HG03571 (cell line): ENCODE measurements around the gene PRAMEF12.
"Not testable (repeated sequence)": the region's sequence is repeated elsewhere in the genome, so short reads cannot be mapped to it uniquely, and the experiment has no call there.

Source experiments
- ATAC-seq: cut with Tn5 transposase; IDR thresholded peaks from one replicate; pipeline ENCODE4 v1.9.1; 2021; ENCODE audit not compliant: unreplicated experiment

PRAMEF12 gene

GRCh38 chr1:12773438-12773837, at the start of gene PRAMEF12:
Gene PRAMEF12, plus strand, starts transcription at chr1:12773738. Its CDS starts 1,130 bp downstream, at chr1:12774868.
- no peak for ATAC-seq

DNA sequence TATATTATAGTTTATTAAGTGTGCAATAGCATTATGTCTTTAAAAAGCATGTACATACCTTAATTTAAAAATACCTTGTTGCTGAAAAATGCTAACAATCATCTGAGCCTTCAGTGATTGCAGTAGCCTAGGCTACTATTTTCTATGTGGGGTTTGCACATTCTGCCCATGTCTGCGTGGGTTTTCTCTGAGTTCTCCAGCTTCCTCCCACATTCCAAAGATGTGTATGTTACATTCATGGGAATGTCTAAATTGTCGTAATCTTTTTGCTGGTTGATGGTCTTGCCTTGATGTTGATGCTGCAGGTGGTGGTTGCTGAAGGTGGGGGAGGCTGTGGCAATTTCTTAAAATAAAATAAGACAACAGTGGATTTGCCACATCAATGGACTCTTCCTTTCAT, 45.1 kb upstream of the PRAMEF12 start:
- ATAC-seq = no peak

DNA sequence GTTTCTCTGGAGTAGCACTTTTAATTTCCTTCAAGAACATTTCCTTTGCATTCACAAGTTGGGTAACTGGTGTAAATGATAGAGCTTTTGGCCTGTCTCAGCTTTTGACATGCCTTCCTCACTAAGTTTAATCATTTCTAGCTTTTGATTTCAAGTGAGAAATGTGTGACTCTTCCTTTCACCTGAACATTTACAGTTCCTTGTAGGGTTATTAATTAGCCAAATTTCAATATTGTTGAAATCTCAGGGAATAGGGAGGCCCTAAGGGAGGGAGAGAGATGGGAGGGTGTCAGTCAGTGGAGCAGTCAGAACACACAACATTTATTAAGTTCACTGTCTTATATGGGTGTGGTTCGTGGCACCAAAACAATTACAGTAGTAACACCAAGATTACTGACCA, 43.4 kb upstream of the PRAMEF12 start:
- no peak for ATAC-seq

DNA sequence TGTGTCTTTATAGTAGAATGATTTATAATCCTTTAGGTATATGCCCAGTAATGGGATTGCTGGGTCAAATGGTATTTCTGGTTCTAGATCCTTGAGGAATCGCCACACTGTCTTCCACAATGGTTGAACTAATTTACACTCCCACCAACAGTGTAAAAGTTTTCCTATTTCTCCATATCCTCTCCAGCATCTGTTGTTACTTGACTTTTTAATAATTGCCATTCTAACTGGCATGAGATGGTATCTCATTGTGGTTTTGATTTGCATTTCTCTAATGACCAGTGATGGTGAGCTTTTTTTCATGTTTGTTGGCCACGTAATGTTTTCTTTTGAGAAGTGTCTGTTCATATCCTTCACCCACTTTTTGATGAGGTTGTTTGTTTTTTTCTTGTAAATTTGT, 42.5 kb upstream of the PRAMEF12 start:
- not testable (repeated sequence) for ATAC-seq

- ATAC-seq = no peak
Measured at GRCh38 chr1:12734651-12735050, 38.9 kb upstream of the PRAMEF12 start.

- ATAC-seq = no peak
Measured at GRCh38 chr1:12738934-12739333, 34.6 kb upstream of the PRAMEF12 start.

DNA sequence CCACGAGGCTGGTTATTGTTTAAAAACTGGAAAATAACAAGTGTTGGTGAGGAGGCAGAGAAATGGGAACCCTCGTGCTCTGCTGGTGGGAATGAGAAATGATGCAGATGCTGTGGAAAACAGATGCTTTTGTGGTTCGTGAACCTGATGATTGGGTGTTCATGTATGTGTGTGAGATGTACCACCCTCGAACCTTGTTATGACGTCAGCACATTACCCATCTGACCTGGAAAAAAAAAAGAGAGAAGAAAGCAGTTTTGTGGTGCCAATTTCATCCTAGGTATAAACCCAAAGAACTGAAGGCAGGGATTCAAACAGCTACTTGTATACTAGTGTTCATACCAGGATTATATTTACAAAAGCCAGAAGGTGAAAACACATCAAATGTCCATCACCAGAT, 33.9 kb upstream of the PRAMEF12 start:
- ATAC-seq = no peak

GRCh38 chr1:12741946-12742345, 31.6 kb upstream of the PRAMEF12 start:
- no peak for ATAC-seq

DNA sequence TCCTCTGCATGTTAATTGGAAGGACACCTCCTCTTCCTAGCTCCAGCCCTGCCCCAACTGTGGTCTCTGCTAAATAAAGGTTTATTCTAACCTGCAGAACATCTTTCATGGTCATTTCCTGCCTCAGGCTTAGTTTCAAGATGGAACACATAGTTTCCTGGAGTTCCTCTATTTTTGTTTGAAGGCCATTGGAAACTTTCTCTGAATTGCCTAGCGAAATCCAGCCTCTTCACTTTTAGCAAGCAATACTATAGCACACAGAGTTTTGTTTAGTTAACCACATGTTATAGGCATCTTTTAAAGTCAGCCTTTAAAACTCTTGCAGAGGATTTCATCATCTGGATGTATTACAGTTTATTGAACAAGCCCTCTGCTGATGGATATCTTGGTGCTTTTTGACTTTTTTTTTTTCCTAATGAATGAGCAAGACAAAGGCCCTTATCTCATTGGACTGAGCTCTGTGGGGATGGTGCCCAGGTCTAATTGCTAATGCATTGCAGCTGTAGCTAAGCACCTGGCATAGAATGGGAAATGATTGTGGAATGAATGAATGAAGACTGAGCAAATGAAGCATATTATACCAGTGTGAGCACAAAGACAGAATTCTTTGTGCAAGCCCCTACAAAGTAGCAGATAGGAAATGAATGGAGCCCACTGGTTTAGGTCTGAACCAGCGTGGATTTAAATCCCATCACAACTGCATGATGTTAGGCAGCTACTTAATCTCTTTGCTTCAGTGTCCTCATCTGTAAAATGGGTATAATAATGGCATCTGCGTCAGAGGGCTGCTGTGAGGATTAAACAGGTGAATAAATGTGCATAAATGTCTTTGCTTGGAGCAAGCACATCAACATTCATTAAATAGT, 28.2 kb upstream of the PRAMEF12 start:
- no peak for ATAC-seq

- no peak for ATAC-seq
Measured at GRCh38 chr1:12745992-12746323, 27.6 kb upstream of the PRAMEF12 start, which contains the start of gene CFAP107. Gene CFAP107, plus strand, starts transcription at chr1:12746200. Its CDS starts 231 bp downstream, at chr1:12746431.

DNA sequence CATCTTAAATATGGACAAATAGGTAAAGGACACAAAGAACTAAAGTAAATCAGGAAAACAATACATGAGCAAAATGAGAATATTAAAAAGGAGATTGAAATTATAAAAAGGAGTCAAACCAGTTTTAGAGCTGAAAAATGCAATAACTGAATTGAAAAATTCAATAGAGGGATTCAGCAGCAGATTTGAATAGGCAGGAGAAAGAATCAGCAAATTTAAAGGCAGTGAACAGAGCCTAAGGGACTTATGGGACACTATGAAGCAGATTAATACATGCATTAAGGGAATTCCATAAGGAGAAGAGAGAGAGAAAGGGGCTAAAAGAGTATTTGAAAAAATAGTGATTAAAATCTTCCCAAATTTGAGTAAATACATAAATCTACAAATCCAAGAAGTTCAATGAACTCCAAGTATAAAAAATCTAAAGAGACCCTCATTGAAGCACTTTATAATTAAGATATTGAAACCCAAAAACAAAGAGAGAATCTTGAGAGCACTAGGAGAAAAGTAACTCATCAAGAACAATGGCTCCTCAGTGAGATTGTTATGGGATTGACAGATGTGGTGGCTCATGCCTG, 24.7 kb upstream of the PRAMEF12 start:
- no peak for ATAC-seq

DNA sequence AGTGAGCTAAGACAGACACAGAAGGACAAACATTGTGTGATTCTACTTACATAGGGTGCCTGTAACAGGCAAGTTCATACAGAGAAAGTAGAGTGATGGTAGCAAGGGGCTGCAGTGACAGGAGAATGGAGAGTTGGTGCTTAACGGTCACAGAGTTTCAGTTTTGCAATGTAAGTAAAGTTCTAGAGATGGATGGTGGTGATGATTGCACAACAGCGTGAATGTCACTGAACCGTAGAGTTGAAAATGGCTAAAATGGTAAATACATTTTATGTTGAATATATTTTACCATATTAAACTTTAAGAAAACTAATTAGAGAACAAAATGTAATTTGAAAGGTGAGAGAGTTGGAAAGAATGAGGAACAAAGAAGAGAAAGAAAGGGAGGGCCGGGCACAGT, 18.8 kb upstream of the PRAMEF12 start:
- ATAC-seq = no peak

DNA sequence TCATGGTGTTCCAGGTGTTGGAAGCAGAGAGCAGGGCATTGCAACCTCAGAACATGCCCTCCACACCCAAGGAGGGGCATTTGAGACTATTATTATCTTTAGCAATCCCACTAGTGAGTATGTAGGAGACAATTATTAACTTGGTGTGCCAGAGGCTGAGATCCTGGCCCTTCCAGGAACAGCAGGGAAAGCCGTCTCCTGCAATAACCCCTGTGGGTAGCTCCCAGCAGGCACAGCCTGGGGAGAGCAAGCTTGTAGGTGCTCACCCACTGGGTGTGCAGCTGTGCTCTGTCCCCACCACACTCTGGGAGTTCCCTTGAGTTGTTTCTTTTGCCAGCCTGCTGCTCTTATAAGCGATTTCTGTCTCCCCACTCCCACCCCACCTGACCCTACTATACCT, 17.3 kb upstream of the PRAMEF12 start:
- ATAC-seq = no peak

GRCh38 chr1:12756768-12757413, 16.6 kb upstream of the PRAMEF12 start:
- ATAC-seq = no peak

GRCh38 chr1:12757836-12758235, 15.7 kb upstream of the PRAMEF12 start:
- ATAC-seq = no peak

DNA sequence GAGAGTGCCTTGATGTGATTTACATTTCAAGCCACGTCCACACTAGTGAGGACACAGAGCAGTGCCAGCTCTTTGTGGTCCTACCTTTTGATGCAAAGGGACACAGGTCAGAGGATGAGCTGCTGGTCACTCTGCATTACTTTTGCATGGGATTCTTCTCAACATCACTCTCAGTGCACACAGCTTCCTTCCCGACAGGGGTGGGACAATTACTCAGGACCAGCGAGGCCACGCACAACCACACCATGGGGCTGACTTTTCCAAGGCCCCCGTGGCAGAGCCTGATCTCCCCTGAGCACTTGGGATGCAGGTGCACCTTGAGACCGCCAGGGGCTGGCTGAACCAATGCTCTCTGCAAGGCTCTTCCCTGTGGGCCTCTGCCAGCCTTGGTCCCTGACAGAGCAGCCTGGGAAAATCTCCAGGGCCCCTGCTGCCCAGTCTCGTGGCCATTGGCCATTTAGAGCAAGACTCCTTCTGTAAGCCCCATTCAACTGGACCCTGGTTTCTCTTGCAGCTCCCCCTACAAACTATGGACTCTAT, 13.2 kb upstream of the PRAMEF12 start:
- no peak for ATAC-seq

- ATAC-seq = no peak
Measured at GRCh38 chr1:12761781-12762180, 11.8 kb upstream of the PRAMEF12 start.

- ATAC-seq = no peak
Measured at GRCh38 chr1:12762766-12763165, 10.8 kb upstream of the PRAMEF12 start.

DNA sequence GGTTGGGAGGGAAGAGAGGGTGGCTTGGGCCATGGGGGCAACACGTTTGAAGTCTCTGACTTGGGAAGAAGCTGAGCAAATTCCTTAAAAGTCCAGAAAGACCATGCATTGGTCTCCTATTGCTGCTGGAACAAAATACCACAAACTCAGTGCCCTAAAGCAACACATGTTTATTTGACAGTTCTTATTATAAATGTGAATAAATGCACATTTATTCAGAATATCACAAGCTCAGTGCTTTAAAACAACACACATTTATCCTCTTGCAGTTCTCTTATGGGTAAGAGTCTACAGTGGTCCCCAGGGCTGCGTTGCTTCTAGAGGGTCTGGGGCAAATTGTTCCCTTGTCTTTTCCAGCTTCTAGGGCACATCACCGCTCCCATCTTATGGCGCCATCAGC, 10.1 kb upstream of the PRAMEF12 start:
- no peak for ATAC-seq

DNA sequence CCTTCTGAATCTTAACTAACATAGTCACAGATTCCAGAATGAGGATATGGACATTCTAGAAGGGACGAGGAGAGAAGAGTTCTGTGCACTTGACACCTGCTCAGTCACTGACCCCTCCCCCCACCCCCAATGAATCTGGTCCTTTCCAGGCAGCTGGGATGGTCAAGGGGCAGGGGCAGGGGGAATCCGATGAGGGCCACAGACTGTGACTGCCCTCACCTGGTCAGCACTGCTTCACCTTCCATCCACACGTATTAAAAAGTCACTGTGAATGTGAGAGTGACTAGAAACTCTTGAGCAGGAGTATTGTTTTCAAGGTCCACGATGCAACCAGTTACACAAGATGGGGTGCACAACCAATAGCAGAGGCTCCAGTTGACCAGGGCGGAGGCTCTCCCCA, 9.5 kb upstream of the PRAMEF12 start:
- no peak for ATAC-seq

- ATAC-seq = no peak
Measured at GRCh38 chr1:12769031-12769430, 4.5 kb upstream of the PRAMEF12 start.

GRCh38 chr1:12769976-12770505, 3.5 kb upstream of the PRAMEF12 start:
- ATAC-seq = no peak
